ENCODE results near the gene WDR20. TPM values are rescaled to one million over a fixed set of nuclear protein-coding genes. Genes with fewer than 3 reads are reported as not detected.

WDR20 gene
- total and polyA plus RNA-seq, 10 of the 15 experiments (the other 5 are each of a cell fraction or from before 2014, with no cell fraction given) = 9.1 to 25.9 (median 18.4) TPM

- 88% methylated on average over 2 of the region's 2 CpGs for WGBS (ENCODE audit: insufficient coverage, insufficient replicate concordance, low lambda C conversion rate, missing lambda C conversion rate)
- ChIA-PET RAD21 (ENCODE audit: unreplicated experiment) (interaction anchor here (0.7 to 0.9 kb wide), 3 partner anchors 55 to 155 kb away, joined by 3 read pairs; no protein-coding TSS in a partner anchor), POLR2A (no interaction called here), SMC1A (ENCODE audit: uncharacterized antibody, unreplicated experiment) (interaction anchor here (1.1 kb wide), 1 partner anchor 12 kb away, joined by 3 read pairs; no protein-coding TSS in a partner anchor), CTCF (interaction anchor here (2.0 kb wide), 1 partner anchor 168 kb away, joined by 10 read pairs; no protein-coding TSS in a partner anchor)
- Histone ChIP-seq H3K4me2 (ENCODE audit: control insufficient read depth, insufficient read depth) (no peak overlapping the region), H3K79me2 (ENCODE audit: control insufficient read depth, insufficient read depth, low read length) (peaks cover 51% of the 10 kb centered on the region), H3K9ac (ENCODE audit: control insufficient read depth, insufficient read depth, low read length) (no peak overlapping the region), H3K4me1 (ENCODE audit: control insufficient read depth, insufficient read depth, low read length) (peaks cover 4% of the 10 kb centered on the region), H3K27me3 (replicated peaks in 1 of 2; ENCODE audit: control insufficient read depth in 2 of 2, insufficient read depth in 2 of 2, low read length in 1 of 2) (no peaks in the 10 kb centered on the region), H3K9me3 (replicated peaks; ENCODE audit: control insufficient read depth, insufficient read depth, low read length) (no peaks in the 10 kb centered on the region), H4K20me1 (ENCODE audit: control insufficient read depth, insufficient read depth) (peaks cover 3% of the 10 kb centered on the region), H3K27ac (ENCODE audit: control insufficient read depth, insufficient read depth) (no peak overlapping the region), H2AFZ (ENCODE audit: control insufficient read depth, low read depth, low read length) (no peak overlapping the region), H3K4me3 (no peak overlapping the region), H3K36me3 (ENCODE audit: control insufficient read depth in 2 of 2, insufficient read depth in 2 of 2, low read length in 1 of 2) (peaks cover 0 to 10% of the 10 kb centered on the region in 2 experiments; a peak in 2 of 4 replicates)
- DNase-seq (ENCODE audit: low read depth, low spot score) (no peak), FAIRE-seq (no peak), ATAC-seq (no peak)
- TF ChIP-seq HDAC6 (IDR thresholded peaks at IDR 0.05; ENCODE audit: unreplicated experiment) (no peak), POLR2AphosphoS5 (IDR thresholded peaks at IDR 0.05; ENCODE audit: low read length) (no peak), NBN (IDR thresholded peaks at IDR 0.05) (no peak), POU2F2 (IDR thresholded peaks at IDR 0.05; ENCODE audit: borderline replicate concordance, low read depth, low read length) (no peak), HDGF (IDR thresholded peaks at IDR 0.05) (no peak), ETV6 (conservative IDR thresholded peaks at IDR 0.05 in 1 of 2, IDR thresholded peaks at IDR 0.05 in 1 of 2; ENCODE audit: borderline replicate concordance in 1 of 2, low read depth in 1 of 2) (no peak), NFIC (IDR thresholded peaks at IDR 0.05; ENCODE audit: low read depth, low read length) (no peak), JUND (IDR thresholded peaks at IDR 0.05; ENCODE audit: low read depth, low read length) (no peak), IRF5 (IDR thresholded peaks at IDR 0.05; ENCODE audit: borderline replicate concordance) (no peak)
- intact Hi-C loops (cut with micrococcal nuclease; ENCODE audit: unreplicated experiment) = no loop called here
- no TSS peak for BruUV-seq (replicated peaks)
- in situ Hi-C loops (cut with MboI) = no loop called here
These were observed 6.7 kb downstream of the WDR20 start for GRCh38 chr14:102146423-102146822.

Data from GM12878 (cell line).